Stimulated activated CD4-positive, alpha-beta T cell treated with anti-CD3 and anti-CD28 coated beads, TNF-alpha, amount 100 ng/mL, for 4 hours (primary cell): ENCODE measurements around the gene APP.
A peak's percentile ranks its signal among the peaks of the same experiment; 100 is the strongest.

Source experiments
- DNase-seq, 3 experiments: peaks; one replicate each; pipeline ENCODE4 v3.0.0-alpha.2; 2020; ENCODE audit warnings: low read depth in 3 of 3

The APP gene

DNA sequence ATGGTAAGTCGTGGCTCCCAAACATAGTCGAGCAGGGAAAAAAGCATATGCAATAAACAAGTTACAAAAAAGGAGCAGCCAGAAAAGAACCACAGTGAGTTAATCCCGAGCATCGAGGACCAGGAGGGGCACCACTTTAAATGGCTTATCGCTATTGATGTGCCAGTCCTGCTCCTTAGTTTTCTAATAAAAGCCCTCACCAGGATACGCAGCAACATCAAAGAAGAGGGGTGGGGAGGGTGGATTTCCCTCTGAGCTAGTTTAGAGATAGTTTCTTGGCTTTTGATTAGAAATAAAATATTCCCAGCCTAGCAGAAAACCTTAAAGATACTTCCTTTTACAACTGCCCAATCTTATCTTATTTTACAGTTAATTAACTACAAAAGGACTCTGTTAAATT lies 265.4 kb downstream of the APP start:
- DNase-seq, result no peak

DNA sequence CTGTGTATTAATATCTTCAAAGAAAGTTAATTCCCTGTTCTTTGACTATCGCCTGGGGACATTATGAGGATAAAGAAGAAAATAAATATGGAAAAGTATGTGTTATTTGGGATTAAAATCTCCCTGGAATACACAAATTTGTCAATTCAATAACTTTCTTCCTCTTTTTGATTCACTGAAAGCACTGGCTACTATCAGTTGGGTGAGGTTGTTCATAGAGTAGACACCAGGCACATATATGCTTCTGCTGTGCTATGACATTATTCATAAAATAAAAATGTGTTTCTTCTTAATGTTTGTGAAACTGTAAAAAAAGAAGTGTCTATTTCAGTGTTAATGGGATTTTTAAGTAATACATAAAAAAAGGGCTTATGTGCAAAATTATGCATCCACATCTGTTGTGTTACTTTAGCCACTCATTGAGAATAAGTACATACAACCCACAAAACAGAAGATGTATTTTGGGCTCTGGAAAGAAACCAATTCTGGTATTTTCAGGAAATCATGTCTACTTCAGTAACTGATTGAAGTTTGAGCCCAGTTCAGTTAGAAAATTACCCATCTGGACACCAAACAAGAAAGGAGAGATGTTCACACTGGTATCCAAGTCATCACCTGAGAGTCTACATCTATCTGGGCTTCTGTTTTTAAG lies 266.4 kb downstream of the APP start:
- DNase-seq, result no peak

- no peak for DNase-seq
Measured at GRCh38 chr21:25903607-25904006, 267.0 kb downstream of the APP start.

DNA sequence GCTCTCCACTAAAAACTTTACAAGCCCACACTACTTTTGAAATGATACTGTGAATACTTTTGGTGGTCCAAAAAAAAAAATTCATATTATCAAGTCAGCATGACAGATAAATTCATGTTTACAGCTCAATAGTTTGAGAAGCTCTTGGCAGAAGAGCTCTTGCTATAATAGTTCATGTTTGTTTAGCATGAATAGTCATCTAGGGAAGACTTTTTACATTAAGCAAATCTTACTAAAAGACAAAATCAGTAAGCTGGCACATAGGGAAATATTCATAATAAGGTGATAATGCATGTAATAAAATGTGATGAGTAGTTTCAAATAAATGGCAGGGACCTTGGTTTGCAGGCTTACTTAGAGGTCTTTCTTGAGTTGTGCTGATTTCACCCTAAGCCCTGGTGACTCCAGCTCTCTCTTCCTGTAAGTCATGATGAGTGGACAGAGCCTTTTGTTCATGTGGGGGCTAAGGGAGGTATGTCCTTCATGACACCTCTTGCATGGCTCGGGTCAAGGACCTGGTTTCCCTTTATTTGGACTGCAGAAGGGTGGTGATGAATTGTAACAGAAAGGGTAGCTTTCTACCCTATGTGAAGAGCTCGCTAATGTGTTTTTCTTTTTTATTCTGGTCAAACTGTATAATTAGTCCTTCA lies 269.1 kb downstream of the APP start:
- DNase-seq, result no peak

GRCh38 chr21:25898671-25899070 lies 271.9 kb downstream of the APP start:
- DNase-seq, result no peak

DNA sequence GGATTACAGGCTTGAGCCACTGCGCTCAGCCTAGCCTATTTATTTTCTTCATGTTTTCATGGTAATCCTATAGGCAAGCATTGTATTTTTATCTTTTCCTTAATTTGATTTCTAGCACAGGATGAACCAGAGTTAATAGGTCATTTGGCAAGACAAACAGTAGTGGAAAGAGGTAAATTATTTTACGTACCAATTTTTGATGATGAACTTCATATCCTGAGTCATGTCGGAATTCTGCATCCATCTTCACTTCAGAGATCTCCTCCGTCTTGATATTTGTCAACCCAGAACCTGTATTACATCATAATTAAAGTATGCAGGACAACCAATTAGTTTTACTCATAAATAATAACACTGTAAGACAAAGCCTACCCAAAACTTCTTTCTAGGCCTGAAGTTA lies 273.2 kb downstream of the APP start:
- no peak for DNase-seq

GRCh38 chr21:25896501-25897056 lies 274.0 kb downstream of the APP start:
- DNase-seq, result no peak

GRCh38 chr21:25895565-25896205 lies 274.9 kb downstream of the APP start:
- no peak for DNase-seq

DNA sequence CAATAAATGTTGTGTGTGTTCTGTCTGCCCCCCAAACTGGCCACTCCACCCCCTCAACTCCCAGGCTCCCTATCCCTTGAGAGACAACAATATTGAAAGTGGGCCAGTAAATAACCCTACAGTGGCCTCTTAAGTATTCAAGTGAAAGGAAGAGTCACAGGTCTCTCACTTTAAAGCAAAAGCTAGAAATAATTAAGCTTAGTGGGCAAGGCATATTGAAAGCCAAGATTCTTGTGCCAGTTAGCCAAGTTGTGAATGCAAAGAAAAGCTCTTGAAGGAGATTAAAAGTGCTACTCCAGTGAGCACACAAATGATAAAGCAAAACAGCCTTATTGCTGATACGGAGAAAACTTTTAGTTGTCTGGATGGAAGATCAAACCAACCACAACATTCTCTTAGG lies 277.4 kb downstream of the APP start:
- no peak for DNase-seq

DNA sequence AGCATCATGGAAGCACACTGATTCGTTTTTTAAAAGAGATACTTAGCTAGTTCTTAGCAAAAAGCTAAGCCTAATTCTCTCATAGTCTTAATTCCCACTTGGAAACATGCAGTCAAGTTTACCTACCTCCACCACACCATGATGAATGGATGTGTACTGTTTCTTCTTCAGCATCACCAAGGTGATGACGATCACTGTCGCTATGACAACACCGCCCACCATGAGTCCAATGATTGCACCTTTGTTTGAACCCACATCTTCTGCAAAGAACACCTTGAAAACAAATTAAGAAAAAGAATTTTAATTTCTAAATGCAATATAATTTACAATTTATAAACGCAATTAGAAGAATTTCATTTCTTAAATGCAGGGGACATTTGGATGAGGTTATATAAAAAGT lies 279.0 kb downstream of the APP start:
- no peak for DNase-seq

DNA sequence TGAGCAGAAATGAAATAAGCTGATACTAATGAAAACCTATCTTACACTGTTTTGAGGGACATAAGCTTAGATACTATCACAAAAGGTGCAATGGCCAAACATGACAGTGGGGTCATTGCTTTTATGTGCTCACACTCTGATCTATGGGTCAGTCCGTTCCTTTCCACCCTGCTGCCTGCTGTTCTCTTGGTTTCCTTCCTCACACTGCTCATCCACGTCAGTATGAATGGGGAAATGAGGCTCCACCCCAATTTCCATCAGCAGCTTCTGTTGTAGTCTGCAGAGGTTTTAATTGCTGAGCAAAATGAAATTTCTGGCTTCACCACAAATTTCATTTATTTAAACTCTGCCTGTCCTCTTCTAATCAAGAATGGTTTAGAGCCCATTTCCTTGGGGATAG lies 280.6 kb downstream of the APP start:
- DNase-seq, result no peak

- no peak for DNase-seq
Measured at GRCh38 chr21:25888711-25889110, 281.9 kb downstream of the APP start.

DNA sequence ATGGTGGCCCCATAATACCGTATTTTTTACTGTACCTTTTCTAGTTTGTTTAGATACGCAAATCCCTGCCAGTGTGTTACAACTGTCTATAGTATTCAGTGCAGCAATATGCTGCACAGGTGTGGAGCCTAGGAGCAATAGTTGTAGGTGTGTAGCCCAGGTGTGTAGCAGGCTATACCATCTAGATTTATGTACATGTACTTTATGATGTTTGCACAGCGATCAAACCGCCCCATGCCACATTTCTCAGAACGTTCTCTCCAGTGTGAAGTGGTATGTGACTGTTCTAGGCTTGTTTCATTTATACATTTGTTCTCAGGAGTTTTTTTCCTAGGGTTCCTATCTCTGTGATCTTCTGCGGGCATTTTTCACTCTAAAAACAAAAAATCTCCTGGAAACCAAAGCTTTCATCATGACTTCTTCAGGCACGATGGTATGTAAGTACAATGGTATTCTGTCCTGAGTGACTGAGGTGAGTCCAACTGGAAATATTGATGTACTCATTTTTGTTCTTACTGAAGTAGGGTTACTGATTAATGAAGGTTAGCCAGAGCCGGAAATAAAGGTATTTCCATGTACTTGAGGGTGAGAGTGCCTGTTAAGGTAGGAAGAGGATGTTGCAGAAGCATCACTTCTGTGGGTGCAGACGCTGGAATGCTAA lies 282.8 kb downstream of the APP start:
- DNase-seq, result no peak

DNA sequence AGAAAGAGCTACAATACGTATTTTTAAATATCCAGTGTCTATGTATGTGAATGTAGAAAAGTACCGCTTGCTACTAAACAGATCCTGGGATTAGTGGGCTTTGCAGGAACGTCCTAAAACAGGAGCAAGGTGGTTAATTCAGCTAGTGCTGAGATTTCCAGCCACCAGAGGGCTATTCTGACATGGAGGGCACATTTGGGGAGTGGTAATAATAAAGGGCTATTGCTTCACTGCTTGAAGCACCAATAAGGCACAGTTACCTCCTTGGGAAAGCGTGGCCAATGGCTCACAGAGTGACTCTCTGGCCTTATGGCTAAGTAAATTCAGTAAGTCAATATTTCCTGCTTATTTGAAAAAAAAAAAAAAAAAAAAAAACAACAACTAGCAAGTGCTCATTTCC lies 283.4 kb downstream of the APP start:
- DNase-seq, result no peak

DNA sequence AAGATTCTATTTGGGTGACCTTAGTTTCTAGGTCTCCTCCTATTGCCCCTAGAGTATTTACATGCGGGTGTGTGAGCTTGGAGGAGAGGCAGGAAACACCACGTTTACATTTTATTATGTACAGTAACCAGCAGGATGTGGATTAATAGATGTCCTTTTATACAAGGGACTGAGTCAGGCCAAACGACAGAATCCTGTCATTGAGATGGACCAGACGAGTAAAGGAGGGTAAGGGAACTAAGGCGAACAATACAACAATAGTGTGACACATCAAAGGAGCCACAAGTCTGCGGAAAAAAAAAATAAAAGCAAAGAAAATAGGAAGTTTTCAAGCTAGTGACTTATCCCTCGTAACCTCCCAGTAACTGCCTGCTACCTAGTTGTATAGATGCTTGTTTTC lies 284.7 kb downstream of the APP start:
- DNase-seq, result no peak

GRCh38 chr21:25885405-25885804 lies 285.2 kb downstream of the APP start:
- DNase-seq, result no peak

DNA sequence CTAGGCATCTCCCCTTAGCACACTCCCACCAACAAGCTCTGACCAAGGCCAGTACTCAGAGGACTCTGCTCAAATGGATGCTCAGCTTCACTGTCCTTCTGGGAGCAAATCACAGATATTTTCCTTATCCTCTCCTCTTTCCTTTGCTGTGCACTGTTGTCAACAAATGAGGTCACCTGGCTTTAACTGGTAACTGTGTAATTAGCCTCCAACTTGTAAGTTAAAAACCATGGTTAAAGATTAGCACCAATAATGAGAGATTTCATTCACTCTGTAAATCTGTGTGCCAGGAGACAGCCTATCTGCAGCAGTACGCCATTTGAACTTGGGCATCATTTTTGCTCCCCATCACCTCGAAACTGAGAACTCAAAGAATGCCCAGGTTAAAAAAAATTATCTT lies 286.3 kb downstream of the APP start:
- no peak for DNase-seq

DNA sequence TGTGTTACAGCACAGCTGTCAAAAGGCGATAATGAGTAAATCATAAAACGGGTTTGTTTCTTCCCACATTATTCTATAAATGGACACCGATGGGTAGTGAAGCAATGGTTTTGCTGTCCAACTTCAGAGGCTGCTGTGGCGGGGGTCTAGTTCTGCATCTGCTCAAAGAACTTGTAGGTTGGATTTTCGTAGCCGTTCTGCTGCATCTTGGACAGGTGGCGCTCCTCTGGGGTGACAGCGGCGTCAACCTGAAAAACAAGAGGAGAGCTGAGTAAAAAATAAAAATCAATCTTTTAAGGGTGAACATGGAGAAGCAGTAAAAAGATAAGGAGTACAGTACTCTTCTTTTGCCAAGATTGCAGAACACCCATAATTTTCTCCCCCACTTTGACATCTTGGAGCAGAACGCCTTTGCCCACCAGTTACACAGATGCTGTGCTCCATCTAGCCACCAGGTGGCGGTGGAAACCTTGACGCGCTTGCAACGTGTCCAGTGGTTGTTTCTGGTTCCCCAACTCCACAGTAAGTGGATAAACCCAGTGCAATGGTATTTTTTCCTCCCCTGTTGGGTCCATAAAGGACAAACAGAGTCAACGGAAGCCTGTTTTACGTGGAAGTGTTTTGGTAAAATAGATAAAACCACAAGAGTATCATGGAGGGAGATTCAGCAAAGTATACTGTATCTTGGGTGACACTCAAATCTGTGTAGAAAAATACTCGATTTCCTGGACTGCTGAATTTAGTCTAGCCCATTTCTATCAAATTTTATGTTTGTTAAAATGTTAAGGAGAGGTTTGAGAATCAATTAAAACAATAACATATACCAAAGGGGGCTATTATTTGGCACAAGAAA lies 288.8 kb downstream of the APP start:
- peak; percentile 22 to 30 (median 23) for DNase-seq

- no peak for DNase-seq
Measured at GRCh38 chr21:25879203-25879602, 291.4 kb downstream of the APP start.

DNA sequence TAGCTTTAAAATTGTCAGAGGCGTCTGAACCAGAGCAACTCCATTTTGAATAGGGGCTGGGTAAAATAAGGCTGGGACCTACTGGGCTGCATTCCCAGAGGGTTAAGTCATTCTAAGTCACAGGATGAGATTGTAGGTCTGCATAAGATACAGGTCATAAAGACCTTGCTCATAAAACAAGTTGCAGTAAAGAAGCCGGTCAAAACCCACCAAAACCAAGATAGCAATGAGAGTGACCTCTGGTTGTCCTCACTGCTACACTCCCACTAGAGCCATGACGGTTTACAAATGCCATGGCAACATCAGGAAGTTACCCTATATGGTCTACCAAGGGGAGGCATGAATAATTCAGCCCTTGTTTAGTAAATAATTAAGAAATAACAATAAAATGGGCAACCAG lies 292.2 kb downstream of the APP start:
- no peak for DNase-seq

DNA sequence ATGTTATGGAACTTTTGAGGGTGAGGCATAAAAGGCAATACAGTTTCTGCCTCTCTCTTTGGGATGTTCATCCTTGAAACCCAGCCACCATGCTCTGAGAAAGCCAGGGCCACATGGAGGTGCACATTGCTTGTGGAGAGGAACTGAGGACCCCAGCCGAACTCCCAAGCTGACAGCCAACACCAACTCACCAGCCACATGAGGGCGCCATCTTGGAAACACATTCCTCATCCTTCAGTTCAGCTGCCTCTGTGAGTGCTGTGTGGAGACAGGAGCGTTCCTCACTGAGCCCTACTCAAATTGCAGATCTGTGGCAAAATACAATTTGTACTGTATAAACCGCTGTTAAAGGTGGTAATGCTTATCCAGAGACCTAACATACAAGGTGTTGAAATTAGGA lies 298.3 kb downstream of the APP start:
- no peak for DNase-seq

GRCh38 chr21:25871566-25871965 lies 299.0 kb downstream of the APP start:
- no peak for DNase-seq
